GM12878 (cell line): ENCODE data around the gene THAP10. TPM values are rescaled to one million over a fixed set of nuclear protein-coding genes. Genes with fewer than 3 reads are reported as not detected.

ENCODE experiments used
- ATAC-seq: fragments of 200-7000 bp; cut with Tn5 transposase; 3 replicates; pipeline ENCODE4 v1.9.1; 2020; ENCODE audit warnings: mild to moderate bottlenecking, moderate library complexity
- BruUV-seq: library from RNA; stranded (reverse); fragments of 400-500 nt; replicated peaks from 2 replicates; lab custom pipeline; 2021; lab: Mats Ljungman, UMichigan
- CTCF ChIA-PET: fragments of 300-600 bp; sonication (Branson Sonifier 250); formaldehyde crosslinking; extraction: SDS; loops from one replicate; lab custom pipeline; 2021; ENCODE audit warnings: inconsistent platforms; lab: Yijun Ruan, JAX
- POLR2A ChIA-PET: fragments of 350-600 bp; formaldehyde crosslinking; extraction: SDS; loops from one replicate; lab custom pipeline; 2021; ENCODE audit warnings: inconsistent platforms; lab: Charles Lee
- RAD21 ChIA-PET: fragments of 300-600 bp; sonication (Branson Sonifier 250); formaldehyde crosslinking; loops from one replicate; lab custom pipeline; 2023; ENCODE audit warnings: antibody characterized with exemption; ENCODE audit not compliant: unreplicated experiment; lab: Charles Lee
- SMC1A ChIA-PET: fragments of 300-600 bp; sonication (Branson Sonifier 250); formaldehyde crosslinking; loops from one replicate; lab custom pipeline; 2023; ENCODE audit not compliant: unreplicated experiment, uncharacterized antibody; lab: Charles Lee
- DNase-seq: peaks from one replicate; pipeline ENCODE4 v3.0.0-alpha.2; 2011; ENCODE audit warnings: low read depth, low spot score
- FAIRE-seq: peaks from 3 replicates; lab custom pipeline; 2011; peaks lifted over from hg19 to GRCh38; lab: Jason Lieb, UNC
- H2AFZ ChIP-seq: 2 replicates; pipeline ENCODE4 v1.6.0; 2011; ENCODE audit warnings: low read depth, low read length, control low read depth; ENCODE audit not compliant: control insufficient read depth
- H3K27ac ChIP-seq: 2 replicates; pipeline ENCODE4 v1.5.1; 2011; ENCODE audit warnings: control low read depth; ENCODE audit not compliant: control insufficient read depth, insufficient read depth
- H3K27me3 ChIP-seq, 2 experiments: replicated peaks in 1 of 2; 2 replicates each; pipeline versions ENCODE4 v1.6.0 to v1.6.1; 2011; ENCODE audit warnings: low read length in 1 of 2; ENCODE audit not compliant: control insufficient read depth in 2 of 2, insufficient read depth in 2 of 2
- H3K36me3 ChIP-seq, 2 experiments: 2 replicates each; pipeline ENCODE4 v1.5.1; 2011; ENCODE audit warnings: low read length in 1 of 2; ENCODE audit not compliant: control insufficient read depth in 2 of 2, insufficient read depth in 2 of 2
- H3K4me1 ChIP-seq: 2 replicates; pipeline ENCODE4 v1.6.1; 2011; ENCODE audit warnings: mild to moderate bottlenecking, low read length, moderate library complexity, mixed read lengths; ENCODE audit not compliant: control insufficient read depth, insufficient read depth
- H3K4me2 ChIP-seq: 2 replicates; pipeline ENCODE4 v1.6.0; 2011; ENCODE audit warnings: control low read depth; ENCODE audit not compliant: control insufficient read depth, insufficient read depth
- H3K4me3 ChIP-seq: fragments of 200-600 bp; sonication (generic); 2 replicates; pipeline ENCODE4 v1.5.1; 2016
- H3K79me2 ChIP-seq: 2 replicates; pipeline ENCODE4 v1.6.0; 2011; ENCODE audit warnings: low read length; ENCODE audit not compliant: control insufficient read depth, insufficient read depth
- H3K9ac ChIP-seq: 2 replicates; pipeline ENCODE4 v1.8.0; 2011; ENCODE audit warnings: low read length, control low read depth, mixed read lengths; ENCODE audit not compliant: control insufficient read depth, insufficient read depth
- H3K9me3 ChIP-seq: replicated peaks from 3 replicates; pipeline ENCODE4 v1.5.1; 2011; ENCODE audit warnings: mild to moderate bottlenecking, low read length; ENCODE audit not compliant: control insufficient read depth, insufficient read depth
- H4K20me1 ChIP-seq: 2 replicates; pipeline ENCODE4 v1.6.0; 2011; ENCODE audit not compliant: control insufficient read depth, insufficient read depth
- ASH2L ChIP-seq: fragments of 300-600, 200-600 bp; sonication (generic); IDR thresholded peaks from 2 replicates; pipeline ENCODE4 v1.6.1; 2017; ENCODE audit warnings: low read depth, mild to moderate bottlenecking, borderline replicate concordance
- ETV6 ChIP-seq, 2 experiments: fragments of 450-650 bp in 1 of 2; IDR thresholded peaks in 1 of 2; conservative IDR thresholded peaks in 1 of 2; 2 replicates each; pipeline ENCODE4 v1.6.1; 2014; ENCODE audit warnings: antibody characterized with exemption in 1 of 2, borderline replicate concordance in 1 of 2, low read depth in 1 of 2, mild to moderate bottlenecking in 1 of 2, moderate library complexity in 1 of 2
- EZH2 ChIP-seq: IDR thresholded peaks from 2 replicates; pipeline ENCODE4 v1.6.1; 2012; ENCODE audit warnings: low read depth, mild to moderate bottlenecking, control low read depth, inconsistent platforms, low read length, borderline replicate concordance; ENCODE audit not compliant: control insufficient read depth
- FOXK2 ChIP-seq: fragments of 450-650 bp; IDR thresholded peaks from 2 replicates; pipeline ENCODE4 v1.6.1; 2017; ENCODE audit warnings: mild to moderate bottlenecking, moderate library complexity
- HDGF ChIP-seq: fragments of 450-650 bp; IDR thresholded peaks from 2 replicates; pipeline ENCODE4 v1.6.1; 2016; ENCODE audit warnings: antibody characterized with exemption
- IRF4 ChIP-seq: IDR thresholded peaks from 2 replicates; pipeline ENCODE4 v1.6.1; 2011; ENCODE audit warnings: low read depth, low read length
- IRF5 ChIP-seq: fragments of 450-650 bp; IDR thresholded peaks from 2 replicates; pipeline ENCODE4 v1.6.1; 2017; ENCODE audit warnings: borderline replicate concordance
- LARP7 ChIP-seq: fragments of 450-650 bp; IDR thresholded peaks from 2 replicates; pipeline ENCODE4 v1.6.1; 2017; ENCODE audit warnings: mild to moderate bottlenecking
- MEF2A ChIP-seq: IDR thresholded peaks from 2 replicates; pipeline ENCODE4 v1.6.1; 2011; ENCODE audit warnings: low read depth, mild to moderate bottlenecking, low read length, moderate library complexity; ENCODE audit not compliant: insufficient read depth
- MYC ChIP-seq: IDR thresholded peaks from 2 replicates; pipeline ENCODE4 v1.6.1; 2011; ENCODE audit warnings: mild to moderate bottlenecking, low read length, moderate library complexity, inconsistent platforms; ENCODE audit not compliant: insufficient read depth, insufficient replicate concordance, insufficient read length, severe bottlenecking
- NFYB ChIP-seq: IDR thresholded peaks from 2 replicates; pipeline ENCODE4 v1.6.1; 2011; ENCODE audit warnings: low read depth, mild to moderate bottlenecking, low read length, improper control_type of control experiment, moderate library complexity; ENCODE audit not compliant: insufficient read depth
- POLR2AphosphoS2 ChIP-seq: IDR thresholded peaks from 2 replicates; pipeline ENCODE4 v1.6.1; 2011; ENCODE audit warnings: low read depth, mild to moderate bottlenecking, low read length, improper control_type of control experiment, moderate library complexity
- PRDM15 ChIP-seq: fragments of 450-650 bp; formaldehyde crosslinking; IDR thresholded peaks from 2 replicates; pipeline ENCODE4 v1.4.0; 2020; ENCODE audit warnings: mild to moderate bottlenecking, moderate library complexity
- SMAD5 ChIP-seq: IDR thresholded peaks from 2 replicates; pipeline ENCODE4 v1.6.1; 2016; ENCODE audit warnings: antibody characterized with exemption, low read depth
- SP1 ChIP-seq: IDR thresholded peaks from one replicate; pipeline ENCODE4 v1.6.1; 2011; ENCODE audit warnings: low read depth, low read length
- SUZ12 ChIP-seq: fragments of 200-600 bp; sonication (generic); IDR thresholded peaks from one replicate; pipeline ENCODE4 v1.6.1; 2018; ENCODE audit warnings: antibody characterized with exemption, mild to moderate bottlenecking; ENCODE audit not compliant: unreplicated experiment
- TAF1 ChIP-seq: IDR thresholded peaks from 2 replicates; pipeline ENCODE4 v1.6.1; 2011; ENCODE audit warnings: mild to moderate bottlenecking, low read depth, low read length, borderline replicate concordance
- WRNIP1 ChIP-seq: IDR thresholded peaks from 2 replicates; pipeline ENCODE4 v1.6.1; 2011; ENCODE audit warnings: low read depth, low read length, improper control_type of control experiment, borderline replicate concordance
- YY1 ChIP-seq: IDR thresholded peaks from 2 replicates; pipeline ENCODE4 v1.6.1; 2011; ENCODE audit warnings: low read depth, mild to moderate bottlenecking, low read length
- in situ Hi-C: fragments of 300-500 bp; cut with MboI; formaldehyde crosslinking; loops from 9 replicates; pipeline ENCODE4 v1.14.3; 2018; ENCODE audit warnings: mixed read lengths
- intact Hi-C: fragments of 100-400 bp; cut with micrococcal nuclease; formaldehyde crosslinking; loops from one replicate; pipeline ENCODE4 v1.14.2; 2022; ENCODE audit not compliant: unreplicated experiment
- polyA plus RNA-seq, 11 experiments: library from polyadenylated mRNA; depleted of rRNA in 4 of 11; unstranded in 6 of 11; stranded (reverse) in 5 of 11; fragments of >200 nt; fragmentation: Nextera tagmentation in 4 of 11; fragmentation: Illumina TruSeq in 1 of 11; extraction: Ambion mirVana in 4 of 11; extraction: Trizol in 1 of 11; gene quantifications; 1 replicate in 1 of 11; 2 replicates in 10 of 11; pipeline versions ENCODE4 v1.2.1 to v1.2.3, GENCODE V29; 2011 to 2016; ENCODE audit warnings: inconsistent platforms in 2 of 11, missing spikeins in 2 of 11, low read depth in 1 of 11
- total RNA-seq, 4 experiments: library from RNA; depleted of rRNA in 3 of 4; stranded (reverse); fragments of >200 nt in 3 of 4; fragmentation: Illumina TruSeq in 1 of 4; extraction: Trizol in 1 of 4; gene quantifications; 2 replicates each; pipeline versions ENCODE4 v1.2.1 to v1.2.3, GENCODE V29; 2013 to 2021

THAP10 gene
- total and polyA plus RNA-seq, 10 of the 15 experiments (the other 5 are each of a cell fraction or from before 2014, with no cell fraction given): 0.35 to 5.2 (median 1.4) TPM

GRCh38 chr15:70931821-70932220 lies 39.6 kb upstream of the THAP10 start:
- Histone ChIP-seq H4K20me1 (no peaks in the 10 kb centered on the region), H2AFZ (no peak overlapping the region), H3K4me3 (no peak overlapping the region), H3K4me1 (peaks cover 6% of the 10 kb centered on the region; the same call in 1 of the 2 replicates), H3K79me2 (no peaks in the 10 kb centered on the region), H3K4me2 (no peak overlapping the region), H3K27ac (no peak overlapping the region), H3K36me3 (no peaks in the 10 kb centered on the region), H3K9me3 (no peaks in the 10 kb centered on the region), H3K9ac (no peak overlapping the region), H3K27me3 (no peaks in the 10 kb centered on the region)
- ChIA-PET RAD21 (no interaction called here), POLR2A (interaction anchor here (0.6 kb wide), 1 partner anchor 684 kb away, joined by 3 read pairs; no protein-coding TSS in a partner anchor), SMC1A (interaction anchor here (0.9 to 1.2 kb wide), 2 partner anchors 8 to 10 kb away, joined by 3 to 4 read pairs; no protein-coding TSS in a partner anchor), CTCF (no interaction called here)
- TF ChIP-seq MYC (no peak), PRDM15 (no peak), IRF5 (no peak), LARP7 (no peak), HDGF (no peak), SUZ12 (no peak), ASH2L (no peak), TAF1 (no peak), SP1 (no peak), EZH2 (no peak), MEF2A (no peak), YY1 (no peak), SMAD5 (no peak), POLR2AphosphoS2 (no peak), FOXK2 (no peak), IRF4 (no peak), ETV6 (conservative IDR thresholded peaks at IDR 0.05 in 1 of 2, IDR thresholded peaks at IDR 0.05 in 1 of 2; ENCODE audit: borderline replicate concordance in 1 of 2, low read depth in 1 of 2) (no peak), NFYB (no peak), WRNIP1 (no peak)
- FAIRE-seq: no peak
- DNase-seq: no peak
- ATAC-seq: no peak
- in situ Hi-C loops (no loop called here), intact Hi-C loops (no loop called here)
- no TSS peak for BruUV-seq
